HEK293 (cell line): ENCODE measurements around the gene FBXL13.
A peak's percentile ranks its signal among the peaks of the same experiment; 100 is the strongest.

Experiments used
- CTCF ChIA-PET: fragments of 350-600 bp; formaldehyde crosslinking; extraction: SDS; loops from one replicate; lab custom pipeline; 2021; ENCODE audit warnings: antibody characterized with exemption; lab: Yijun Ruan, JAX
- POLR2A ChIA-PET: fragments of 300-600 bp; formaldehyde crosslinking; extraction: SDS; loops from one replicate; lab custom pipeline; 2020; ENCODE audit warnings: antibody characterized with exemption, inconsistent platforms; lab: Yijun Ruan, JAX
- H3K27ac ChIP-seq: fragments of 200-500 bp; sonication (Bioruptor generic); 2 replicates; pipeline ENCODE4 v1.5.1; 2014; ENCODE audit warnings: low read depth, low read length, control low read depth, inconsistent platforms; ENCODE audit errors: extremely low read depth
- H3K36me3 ChIP-seq, 2 experiments: fragments of 200-500 bp in 1 of 2; sonication (Bioruptor generic) in 1 of 2; 1 replicate in 1 of 2; 2 replicates in 1 of 2; pipeline ENCODE4 v1.5.1; 2014 to 2017; ENCODE audit warnings: inconsistent platforms in 2 of 2, low read length in 2 of 2; ENCODE audit not compliant: control insufficient read depth in 2 of 2, insufficient read depth in 1 of 2
- H3K4me1 ChIP-seq: fragments of 200-500 bp; sonication (Bioruptor generic); 2 replicates; pipeline ENCODE4 v1.5.1; 2014; ENCODE audit warnings: mild to moderate bottlenecking, low read length, inconsistent platforms; ENCODE audit not compliant: control insufficient read depth, insufficient read depth
- H3K4me3 ChIP-seq: 2 replicates; pipeline ENCODE4 v1.5.1; 2011; ENCODE audit warnings: low read depth, mild to moderate bottlenecking, control low read depth, low read length, moderate library complexity
- H3K9me3 ChIP-seq: fragments of 200-500 bp; sonication (Bioruptor generic); 2 replicates; pipeline ENCODE4 v1.5.1; 2014; ENCODE audit warnings: low read depth, low read length, inconsistent platforms; ENCODE audit not compliant: control insufficient read depth, insufficient read depth
- BCL6B ChIP-seq: fragments of 450-650 bp; formaldehyde crosslinking; IDR thresholded peaks from 2 replicates; pipeline ENCODE4 v1.5.1; 2017; ENCODE audit warnings: missing biosample characterization, missing genetic modification characterization
- FEZF1 ChIP-seq: fragments of 450-650 bp; formaldehyde crosslinking; IDR thresholded peaks from 2 replicates; pipeline ENCODE4 v1.5.1; 2016; ENCODE audit warnings: missing biosample characterization, missing genetic modification characterization
- KLF9 ChIP-seq: fragments of 450-650 bp; formaldehyde crosslinking; IDR thresholded peaks from 2 replicates; pipeline ENCODE4 v1.5.1; 2016; ENCODE audit warnings: missing biosample characterization, missing genetic modification characterization, low read depth
- SETDB1 ChIP-seq: IDR thresholded peaks from one replicate; pipeline ENCODE4 v1.6.1; 2017; ENCODE audit warnings: mild to moderate bottlenecking, low read length, moderate library complexity, mixed read lengths; ENCODE audit not compliant: insufficient read length
- ZBTB49 ChIP-seq: fragments of 450-650 bp; formaldehyde crosslinking; IDR thresholded peaks from 2 replicates; pipeline ENCODE4 v1.5.1; 2016; ENCODE audit warnings: missing biosample characterization, missing genetic modification characterization, low read depth
- ZFP37 ChIP-seq: fragments of 450-650 bp; formaldehyde crosslinking; IDR thresholded peaks from 2 replicates; pipeline ENCODE4 v1.5.1; 2016; ENCODE audit warnings: missing biosample characterization, missing genetic modification characterization
- ZNF24 ChIP-seq: fragments of 450-650 bp; formaldehyde crosslinking; IDR thresholded peaks from 2 replicates; pipeline ENCODE4 v1.5.1; 2016; ENCODE audit warnings: missing biosample characterization, missing genetic modification characterization
- ZNF558 ChIP-seq: fragments of 450-650 bp; formaldehyde crosslinking; IDR thresholded peaks from 2 replicates; pipeline ENCODE4 v1.5.1; 2016; ENCODE audit warnings: missing biosample characterization, missing genetic modification characterization
- ZNF585B ChIP-seq: fragments of 450-650 bp; formaldehyde crosslinking; IDR thresholded peaks from 2 replicates; pipeline ENCODE4 v1.5.1; 2016; ENCODE audit warnings: missing biosample characterization, missing genetic modification characterization
- ZNF624 ChIP-seq: fragments of 450-650 bp; formaldehyde crosslinking; IDR thresholded peaks from 2 replicates; pipeline ENCODE4 v1.5.1; 2017; ENCODE audit warnings: missing biosample characterization, missing genetic modification characterization
- ZNF654 ChIP-seq: fragments of 450-650 bp; formaldehyde crosslinking; IDR thresholded peaks from 2 replicates; pipeline ENCODE4 v1.5.1; 2016; ENCODE audit warnings: low read depth, missing biosample characterization, missing genetic modification characterization
- ZNF692 ChIP-seq: fragments of 450-650 bp; formaldehyde crosslinking; IDR thresholded peaks from 2 replicates; pipeline ENCODE4 v1.5.1; 2016; ENCODE audit warnings: missing biosample characterization, missing genetic modification characterization
- ZNF776 ChIP-seq: fragments of 450-650 bp; formaldehyde crosslinking; IDR thresholded peaks from 2 replicates; pipeline ENCODE4 v1.5.0; 2017; ENCODE audit warnings: missing biosample characterization, missing genetic modification characterization, borderline replicate concordance

The FBXL13 gene

GRCh38 chr7:103010211-103010610, 64.4 kb downstream of the FBXL13 start:
- H3K4me3 ChIP-seq, result no peak overlapping the region
- ChIA-PET CTCF (no interaction called here), POLR2A (no interaction called here)

GRCh38 chr7:103009466-103010185, 65.0 kb downstream of the FBXL13 start:
- no peak overlapping the region for H3K4me3 ChIP-seq
- POLR2A ChIA-PET, result no interaction called here
- TF ChIP-seq ZNF24, result no peak
- CTCF ChIA-PET, result no interaction called here
- no peaks in the 10 kb centered on the region for H3K4me1 ChIP-seq
- no peaks in the 10 kb centered on the region for H3K9me3 ChIP-seq
- no peaks in the 10 kb centered on the region for H3K36me3 ChIP-seq
- no peak overlapping the region for H3K27ac ChIP-seq

More at GRCh38 chr7:103010211-103010610, 64.4 kb downstream of the FBXL13 start:
- H3K9me3 ChIP-seq, result no peaks in the 10 kb centered on the region
- no peak overlapping the region for H3K27ac ChIP-seq
- no peaks in the 10 kb centered on the region for H3K4me1 ChIP-seq
- TF ChIP-seq SETDB1 (no peak), ZNF776 (tag by site-specific recombination) (no peak), ZNF585B (tag by site-specific recombination) (no peak)
- no peaks in the 10 kb centered on the region for H3K36me3 ChIP-seq

GRCh38 chr7:103003004-103003403, 71.6 kb downstream of the FBXL13 start:
- no peaks in the 10 kb centered on the region for H3K4me1 ChIP-seq
- CTCF ChIA-PET, result interaction anchor here (0.6 kb wide), 1 partner anchor 69 kb away, joined by 3 read pairs; no protein-coding TSS in a partner anchor
- no peak overlapping the region for H3K4me3 ChIP-seq
- TF ChIP-seq ZNF558, result 0 out of 2 replicates have a peak, but pooled peaks have one; percentile 18
- no peak for TF ChIP-seq ZFP37 (tag by site-specific recombination)
- H3K27ac ChIP-seq, result no peak overlapping the region
- no peaks in the 10 kb centered on the region for H3K9me3 ChIP-seq
- H3K36me3 ChIP-seq, result no peaks in the 10 kb centered on the region
- POLR2A ChIA-PET, result no interaction called here

GRCh38 chr7:103001210-103001609, 73.4 kb downstream of the FBXL13 start:
- Histone ChIP-seq H3K9me3 (no peaks in the 10 kb centered on the region), H3K4me1 (no peaks in the 10 kb centered on the region), H3K27ac (no peak overlapping the region), H3K36me3 (no peaks in the 10 kb centered on the region), H3K4me3 (no peak overlapping the region)
- no peak for TF ChIP-seq ZBTB49
- POLR2A ChIA-PET, result no interaction called here
- CTCF ChIA-PET, result no interaction called here

- Histone ChIP-seq H3K4me3 (no peak overlapping the region), H3K9me3 (no peaks in the 10 kb centered on the region), H3K27ac (no peak overlapping the region), H3K4me1 (peaks cover 13% of the 10 kb centered on the region), H3K36me3 (no peaks in the 10 kb centered on the region)
- ChIA-PET POLR2A (no interaction called here), CTCF (no interaction called here)
- TF ChIP-seq BCL6B (tag by site-specific recombination) (no peak), ZNF692 (no peak), ZNF654 (tag by site-specific recombination) (no peak), FEZF1 (no peak), KLF9 (no peak), ZNF624 (tag by site-specific recombination) (no peak)
Measured at GRCh38 chr7:102996957-102997356, 77.6 kb downstream of the FBXL13 start.
